WI38 (cell line): ENCODE results near the gene RAI2.

Experiments
- H3K4me3 ChIP-seq: 2 replicates; pipeline ENCODE4 v1.5.1; 2011; ENCODE audit warnings: low read depth, mild to moderate bottlenecking, control low read depth, low read length
- CTCF ChIP-seq: IDR thresholded peaks from 2 replicates; pipeline ENCODE4 v1.5.1; 2012; ENCODE audit warnings: low read depth, mild to moderate bottlenecking, control low read depth, low read length

RAI2 gene

GRCh38 chrX:17829566-17829965 is 31.5 kb downstream of the RAI2 start:
- H3K4me3 ChIP-seq: no peak overlapping the region
- no peak for TF ChIP-seq CTCF

GRCh38 chrX:17828171-17828570 is 32.9 kb downstream of the RAI2 start:
- no peak overlapping the region for H3K4me3 ChIP-seq
- no peak for TF ChIP-seq CTCF

- H3K4me3 ChIP-seq: no peak overlapping the region
- TF ChIP-seq CTCF: no peak
Observed at GRCh38 chrX:17826609-17827496, 34.2 kb downstream of the RAI2 start.

- H3K4me3 ChIP-seq: no peak overlapping the region
- no peak for TF ChIP-seq CTCF
Observed at GRCh38 chrX:17824980-17825379, 36.1 kb downstream of the RAI2 start.

- no peak for TF ChIP-seq CTCF
- no peak overlapping the region for H3K4me3 ChIP-seq
Observed at GRCh38 chrX:17822351-17822750, 38.7 kb downstream of the RAI2 start.

GRCh38 chrX:17820100-17820499 is 41.0 kb downstream of the RAI2 start:
- no peak for TF ChIP-seq CTCF
- no peak overlapping the region for H3K4me3 ChIP-seq

- TF ChIP-seq CTCF: no peak
- no peak overlapping the region for H3K4me3 ChIP-seq
Observed at GRCh38 chrX:17818726-17819125, 42.4 kb downstream of the RAI2 start.
